Loucy (cell line): Measurements from ENCODE around the gene WNK1.

Experiments
- H2AFZ ChIP-seq: fragments of 200-600 bp; sonication (generic); 2 replicates; pipeline ENCODE4 v1.6.0; 2016; ENCODE audit warnings: antibody characterized with exemption, mild to moderate bottlenecking, low read length, moderate library complexity
- H3F3A ChIP-seq: fragments of 200-600 bp; 2 replicates; pipeline ENCODE4 v1.6.0; 2016; ENCODE audit warnings: antibody characterized with exemption, low read depth, mild to moderate bottlenecking
- H3K27me3 ChIP-seq: fragments of 200-600 bp; sonication (generic); 2 replicates; pipeline ENCODE4 v1.6.1; 2014; ENCODE audit warnings: low read length, mild to moderate bottlenecking; ENCODE audit not compliant: insufficient read depth, poor library complexity, severe bottlenecking
- H3K36me3 ChIP-seq: fragments of 200-600 bp; sonication (generic); 2 replicates; pipeline ENCODE4 v1.6.1; 2016; ENCODE audit warnings: low read length; ENCODE audit not compliant: insufficient read depth
- H3K4me1 ChIP-seq: fragments of 200-600 bp; sonication (generic); 2 replicates; pipeline ENCODE4 v1.5.1; 2014; ENCODE audit warnings: low read length, mild to moderate bottlenecking; ENCODE audit not compliant: insufficient read depth, poor library complexity, severe bottlenecking
- H3K4me2 ChIP-seq: fragments of 200-600 bp; sonication (generic); 2 replicates; pipeline ENCODE4 v1.6.0; 2014; ENCODE audit warnings: antibody characterized with exemption, low read length, low read depth, mild to moderate bottlenecking; ENCODE audit not compliant: poor library complexity, severe bottlenecking
- H3K4me3 ChIP-seq: fragments of 200-600 bp; sonication (generic); 2 replicates; pipeline ENCODE4 v1.5.1; 2014; ENCODE audit warnings: low read length, mild to moderate bottlenecking, mixed read lengths; ENCODE audit not compliant: poor library complexity, severe bottlenecking
- H3K79me2 ChIP-seq: fragments of 200-600 bp; sonication (generic); 2 replicates; pipeline ENCODE4 v1.6.1; 2014; ENCODE audit warnings: low read length; ENCODE audit not compliant: insufficient read depth
- H3K9ac ChIP-seq: fragments of 200-600 bp; sonication (generic); 2 replicates; pipeline ENCODE4 v1.6.0; 2014; ENCODE audit warnings: mild to moderate bottlenecking, low read depth, low read length, moderate library complexity; ENCODE audit not compliant: poor library complexity, severe bottlenecking
- H3K9me2 ChIP-seq: fragments of 200-600 bp; sonication (generic); replicated peaks from 2 replicates; pipeline ENCODE4 v1.6.1; 2016; ENCODE audit warnings: low read depth, low read length, mixed read lengths
- H3K9me3 ChIP-seq: fragments of 200-600 bp; sonication (generic); 2 replicates; pipeline ENCODE4 v1.6.1; 2014; ENCODE audit warnings: mild to moderate bottlenecking, antibody characterized with exemption, low read length, low read depth; ENCODE audit not compliant: insufficient read depth
- H4K20me1 ChIP-seq: fragments of 200-600 bp; sonication (generic); 2 replicates; pipeline ENCODE4 v1.6.0; 2014; ENCODE audit warnings: antibody characterized with exemption, low read length, mild to moderate bottlenecking; ENCODE audit not compliant: insufficient read depth, poor library complexity, severe bottlenecking
- CTCF ChIP-seq: fragments of 200-600 bp; sonication (generic); conservative IDR thresholded peaks from 2 replicates; pipeline ENCODE4 v1.5.1; 2014; ENCODE audit warnings: mild to moderate bottlenecking, antibody characterized with exemption, low read length
- EZH2phosphoT487 ChIP-seq: fragments of 200-600 bp; IDR thresholded peaks from 2 replicates; pipeline ENCODE4 v1.6.1; 2018; ENCODE audit warnings: antibody characterized with exemption, mild to moderate bottlenecking, moderate library complexity, borderline replicate concordance

WNK1 gene

GRCh38 chr12:886206-886605 lies 133.8 kb downstream of the WNK1 start:
- Histone ChIP-seq H2AFZ (no peak overlapping the region), H3K36me3 (peaks cover 96% of the 10 kb centered on the region), H3K27me3 (no peaks in the 10 kb centered on the region), H3K9me2 (no peaks in the 10 kb centered on the region), H3K4me3 (no peak overlapping the region), H3F3A (no peaks in the 10 kb centered on the region), H3K4me1 (no peaks in the 10 kb centered on the region), H3K4me2 (no peak overlapping the region), H3K79me2 (no peaks in the 10 kb centered on the region), H3K9me3 (no peaks in the 10 kb centered on the region), H3K9ac (no peak overlapping the region), H4K20me1 (no peaks in the 10 kb centered on the region)
- TF ChIP-seq CTCF = no peak
- TF ChIP-seq EZH2phosphoT487 = no peak

DNA sequence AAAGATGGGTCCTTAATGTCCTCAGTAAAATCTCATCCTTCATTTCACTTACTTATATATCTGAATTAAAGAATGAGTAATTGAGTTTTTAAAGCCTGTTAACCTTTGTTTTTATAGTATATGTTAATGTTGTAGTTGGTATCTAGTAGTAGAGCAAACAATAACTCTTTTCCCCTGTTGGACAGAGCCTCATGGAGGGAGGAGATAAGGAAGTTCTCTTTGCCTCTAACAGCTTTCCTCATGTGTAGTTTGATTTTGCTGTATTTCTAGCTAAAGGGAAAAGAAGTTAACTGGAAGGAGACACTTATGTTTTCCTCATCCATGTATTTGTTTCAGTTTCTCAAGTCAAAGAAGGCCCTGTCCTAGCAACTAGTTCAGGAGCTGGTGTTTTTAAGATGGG lies 141.8 kb downstream of the WNK1 start:
- Histone ChIP-seq H3K4me1 (no peaks in the 10 kb centered on the region), H3K4me3 (no peak overlapping the region), H3F3A (no peaks in the 10 kb centered on the region), H2AFZ (no peak overlapping the region), H3K9me2 (no peaks in the 10 kb centered on the region), H4K20me1 (no peaks in the 10 kb centered on the region), H3K9me3 (no peaks in the 10 kb centered on the region), H3K27me3 (no peaks in the 10 kb centered on the region), H3K9ac (no peak overlapping the region), H3K36me3 (peaks cover 75% of the 10 kb centered on the region), H3K79me2 (no peaks in the 10 kb centered on the region), H3K4me2 (no peak overlapping the region)
- TF ChIP-seq EZH2phosphoT487 (no peak), CTCF (no peak)

DNA sequence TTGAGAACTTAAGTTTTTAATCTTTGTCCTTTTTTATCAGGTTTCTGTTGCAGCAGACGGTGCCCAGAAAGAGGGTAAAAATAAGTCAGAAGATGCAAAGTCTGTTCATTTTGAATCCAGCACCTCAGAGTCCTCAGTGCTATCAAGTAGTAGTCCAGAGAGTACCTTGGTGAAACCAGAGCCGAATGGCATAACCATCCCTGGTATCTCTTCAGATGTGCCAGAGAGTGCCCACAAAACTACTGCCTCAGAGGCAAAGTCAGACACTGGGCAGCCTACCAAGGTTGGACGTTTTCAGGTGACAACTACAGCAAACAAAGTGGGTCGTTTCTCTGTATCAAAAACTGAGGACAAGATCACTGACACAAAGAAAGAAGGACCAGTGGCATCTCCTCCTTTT lies 143.7 kb downstream of the WNK1 start:
- Histone ChIP-seq H3K9ac (no peak overlapping the region), H3K4me1 (no peaks in the 10 kb centered on the region), H3K4me3 (no peak overlapping the region), H3K9me3 (no peaks in the 10 kb centered on the region), H4K20me1 (no peaks in the 10 kb centered on the region), H3K9me2 (no peaks in the 10 kb centered on the region), H3K27me3 (no peaks in the 10 kb centered on the region), H3K36me3 (peaks cover 76% of the 10 kb centered on the region), H3F3A (no peaks in the 10 kb centered on the region), H2AFZ (no peak overlapping the region), H3K4me2 (no peak overlapping the region), H3K79me2 (no peaks in the 10 kb centered on the region)
- TF ChIP-seq EZH2phosphoT487 = no peak
- no peak for TF ChIP-seq CTCF
